GM19238 (cell line): Measurements from ENCODE around the gene MEIS2.

Source experiments
- DNase-seq: peaks from one replicate; pipeline ENCODE4 v3.0.0; 2011; ENCODE audit warnings: low spot score; ENCODE audit not compliant: insufficient read length

MEIS2 gene

DNA sequence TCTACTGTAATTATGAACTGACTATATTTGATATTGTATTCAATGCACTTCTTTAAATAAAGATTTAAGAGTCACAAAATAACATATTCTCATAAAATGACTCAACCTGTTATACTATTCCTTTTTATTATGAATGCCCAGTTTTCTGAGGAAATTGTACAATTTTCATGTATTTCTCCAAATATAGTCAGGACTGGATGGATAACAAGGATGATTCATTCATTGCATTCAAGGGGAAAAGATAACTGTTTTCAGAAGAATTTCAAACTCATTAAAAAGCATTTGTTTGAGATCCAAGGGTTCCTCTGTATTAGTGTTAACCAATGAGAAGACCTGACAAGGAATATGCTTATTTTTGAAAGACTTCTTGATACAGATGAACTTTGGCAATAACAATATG is 163.7 kb downstream of the MEIS2 start:
- no peak for DNase-seq

DNA sequence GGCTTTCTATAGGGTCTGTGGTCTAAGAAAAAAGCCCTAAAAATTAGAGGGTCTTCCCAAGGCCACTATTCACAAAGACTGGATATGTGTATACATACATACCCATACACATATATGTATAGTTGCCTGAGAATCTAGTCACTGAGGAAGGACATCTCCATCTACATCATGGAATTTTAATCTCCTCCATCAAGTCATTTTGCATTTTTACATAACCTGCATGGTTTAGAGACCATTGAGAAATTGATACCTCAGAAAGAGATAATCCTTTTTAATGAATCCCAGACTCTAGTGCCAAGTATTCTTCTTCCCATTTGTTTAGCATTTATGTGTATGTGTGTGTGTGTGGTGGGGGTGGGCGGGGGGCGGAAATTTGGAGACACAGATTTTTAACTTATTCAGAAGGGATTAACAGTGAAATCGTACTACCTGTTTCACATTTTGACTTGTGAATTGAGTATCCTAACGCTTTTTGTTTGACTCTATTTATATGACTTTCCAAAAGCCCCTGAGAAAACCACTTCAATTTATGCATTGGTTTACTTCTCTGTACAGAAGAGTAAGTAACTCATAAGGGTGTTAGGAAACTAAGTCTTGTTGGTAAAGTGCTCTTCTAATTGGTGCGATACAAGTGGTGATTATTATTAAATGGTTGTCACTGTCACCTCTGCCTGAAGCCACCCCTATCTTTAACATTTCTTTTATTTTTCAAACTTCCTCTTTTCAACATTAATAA is 166.9 kb downstream of the MEIS2 start:
- no peak for DNase-seq

DNA sequence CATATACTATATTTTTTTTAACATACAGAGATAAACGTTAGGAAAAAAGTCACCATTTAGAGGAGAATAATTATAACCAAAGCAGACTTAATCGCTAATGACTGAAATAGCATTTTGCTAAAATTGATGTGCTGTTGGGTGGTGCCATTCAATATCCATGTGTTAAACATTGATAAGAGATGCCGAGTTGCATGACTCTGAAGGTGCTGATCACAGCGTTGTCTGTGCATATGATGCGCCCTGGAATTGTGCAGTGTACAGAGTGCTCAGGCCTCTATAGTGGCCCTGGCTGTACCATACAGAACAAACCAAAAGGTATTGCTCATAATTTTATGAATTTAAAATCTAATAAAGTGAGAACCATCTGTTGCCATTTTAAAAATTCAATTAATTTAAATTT is 168.3 kb downstream of the MEIS2 start:
- DNase-seq = no peak

DNA sequence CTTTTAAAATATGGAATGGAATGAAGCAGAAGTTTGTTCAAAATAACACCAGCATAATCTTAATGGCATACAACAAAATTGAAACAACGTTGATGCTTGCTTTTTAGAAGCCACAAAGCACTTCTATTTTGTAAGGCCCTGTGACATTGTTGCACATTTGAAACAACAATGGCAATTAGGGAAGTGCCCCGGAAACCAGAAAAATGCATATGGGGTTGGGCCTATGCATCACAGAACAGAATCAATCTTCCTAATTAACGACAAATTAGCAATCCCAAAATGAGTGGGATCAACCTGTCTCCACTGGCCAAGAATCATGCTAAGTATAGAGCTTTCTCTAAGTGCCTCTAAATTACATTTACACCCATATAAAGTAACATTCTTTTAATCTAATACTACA is 168.9 kb downstream of the MEIS2 start:
- no peak for DNase-seq

DNA sequence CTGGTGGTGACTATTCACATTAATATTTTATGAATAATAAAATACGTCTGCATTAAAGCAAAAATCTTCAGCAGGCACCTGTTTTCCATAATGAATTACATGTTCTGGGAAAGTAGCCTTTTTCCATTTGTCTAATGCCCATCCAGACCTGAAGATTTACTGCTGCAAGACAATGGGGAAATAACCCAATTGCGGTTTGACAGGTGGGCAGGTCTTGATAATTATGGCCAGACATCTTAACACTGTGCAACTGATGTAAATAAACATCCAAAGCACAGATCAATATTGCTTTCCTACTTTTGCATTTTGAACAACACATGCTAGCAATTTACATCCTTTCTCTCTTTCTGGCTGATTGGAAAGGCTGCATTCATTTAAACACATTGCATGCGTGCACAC is 173.9 kb downstream of the MEIS2 start:
- no peak for DNase-seq

DNA sequence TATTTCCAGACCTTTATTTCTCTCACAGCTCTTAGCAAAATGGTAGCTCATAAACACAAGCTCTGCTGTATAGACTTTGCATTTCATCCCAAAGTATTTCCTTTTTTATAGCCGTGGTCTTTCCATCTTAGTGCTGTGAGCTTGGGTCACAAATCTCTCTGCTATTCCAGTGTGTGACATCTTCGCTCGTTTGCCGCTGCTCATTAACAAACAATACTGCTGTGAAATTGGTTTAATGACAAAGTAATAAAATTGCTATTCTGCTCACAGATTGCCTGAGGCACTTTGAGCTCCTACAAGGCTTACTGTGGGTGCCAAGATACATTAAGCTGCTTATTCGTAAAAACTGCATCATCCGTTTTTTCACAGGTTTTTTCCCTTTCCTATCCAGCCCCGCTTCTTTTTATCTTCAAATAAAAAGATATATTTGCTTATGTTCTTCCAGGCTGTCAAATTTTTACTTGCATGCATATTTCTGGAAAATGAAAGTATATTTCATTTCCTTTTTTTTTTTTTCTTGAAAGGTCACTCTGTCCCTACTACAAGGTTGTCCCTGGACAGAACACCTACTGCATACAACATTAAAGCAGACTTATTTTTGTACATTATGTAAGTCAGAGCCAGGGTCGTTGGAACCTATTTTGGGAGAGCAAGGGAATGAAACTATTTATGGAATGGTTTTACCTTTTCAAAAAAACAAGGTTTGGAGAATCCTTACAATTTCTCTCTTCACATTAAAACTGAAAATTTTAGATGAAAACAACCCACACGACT is 174.5 kb downstream of the MEIS2 start:
- DNase-seq = no peak

DNA sequence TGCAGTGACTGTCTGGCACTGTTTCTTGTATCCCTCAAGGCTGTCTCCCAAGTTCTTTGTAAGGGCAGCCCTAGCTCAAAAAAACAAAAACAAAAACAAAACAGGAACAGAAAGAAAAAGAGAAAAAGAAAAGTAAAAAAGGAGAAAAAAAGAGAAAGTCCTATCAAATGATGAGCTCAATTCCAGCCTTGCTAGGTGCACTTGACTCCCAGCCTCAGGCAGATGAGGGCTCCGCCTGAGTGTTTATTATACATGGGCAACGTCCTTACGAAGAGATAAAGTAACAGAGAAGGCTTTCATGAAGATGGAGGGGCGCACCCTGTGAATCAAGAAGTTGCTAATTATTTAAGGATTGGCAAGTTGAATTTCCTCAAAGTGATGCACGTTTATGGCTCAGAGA is 175.3 kb downstream of the MEIS2 start:
- no peak for DNase-seq

DNA sequence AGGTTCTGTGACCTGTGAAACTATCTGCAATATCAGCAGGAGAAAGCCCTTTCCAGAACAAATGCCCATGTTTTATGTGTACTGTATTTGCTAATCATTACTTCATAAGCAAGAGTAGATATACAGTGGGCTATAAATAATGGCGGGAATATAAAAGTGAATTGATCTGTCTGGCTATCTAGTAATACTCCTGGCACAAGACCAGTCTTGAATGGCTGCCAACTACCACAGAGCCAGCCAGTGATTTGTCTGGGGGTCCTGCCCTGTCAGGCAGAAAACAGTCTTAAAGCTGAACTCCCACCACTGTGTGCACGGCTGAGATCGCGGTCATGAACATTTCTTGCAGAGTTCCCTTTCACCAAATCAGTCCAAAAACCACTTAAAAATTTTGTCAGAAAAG is 176.3 kb downstream of the MEIS2 start:
- no peak for DNase-seq

DNA sequence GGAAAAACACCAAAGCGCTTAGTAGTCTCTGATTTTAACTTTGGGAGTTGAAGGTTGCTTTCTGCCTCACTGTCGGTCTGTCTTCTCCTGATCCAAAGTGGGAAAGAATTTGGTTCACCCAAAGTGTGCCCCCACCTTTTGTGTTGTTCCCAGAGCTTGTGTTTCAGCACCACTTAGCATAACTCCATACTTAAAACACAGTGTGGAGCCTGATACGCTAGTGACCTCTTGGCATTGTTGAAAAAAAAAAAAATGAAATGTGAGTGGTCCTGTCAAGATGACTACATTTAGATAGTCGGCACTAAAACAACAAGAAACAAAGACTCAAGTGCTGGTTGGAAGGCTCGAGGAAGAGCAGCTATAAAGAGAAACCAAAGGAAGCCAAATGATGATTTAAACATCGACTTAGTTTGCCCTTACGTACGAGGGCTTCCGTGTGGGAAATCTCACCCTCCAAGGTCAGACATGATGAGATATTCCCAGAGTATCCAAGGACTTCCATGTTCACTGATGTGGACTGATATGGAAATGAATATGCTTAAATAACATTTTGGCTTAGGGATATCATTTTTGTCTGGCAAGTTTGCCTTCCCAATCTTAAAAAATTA is 178.8 kb downstream of the MEIS2 start:
- no peak for DNase-seq

DNA sequence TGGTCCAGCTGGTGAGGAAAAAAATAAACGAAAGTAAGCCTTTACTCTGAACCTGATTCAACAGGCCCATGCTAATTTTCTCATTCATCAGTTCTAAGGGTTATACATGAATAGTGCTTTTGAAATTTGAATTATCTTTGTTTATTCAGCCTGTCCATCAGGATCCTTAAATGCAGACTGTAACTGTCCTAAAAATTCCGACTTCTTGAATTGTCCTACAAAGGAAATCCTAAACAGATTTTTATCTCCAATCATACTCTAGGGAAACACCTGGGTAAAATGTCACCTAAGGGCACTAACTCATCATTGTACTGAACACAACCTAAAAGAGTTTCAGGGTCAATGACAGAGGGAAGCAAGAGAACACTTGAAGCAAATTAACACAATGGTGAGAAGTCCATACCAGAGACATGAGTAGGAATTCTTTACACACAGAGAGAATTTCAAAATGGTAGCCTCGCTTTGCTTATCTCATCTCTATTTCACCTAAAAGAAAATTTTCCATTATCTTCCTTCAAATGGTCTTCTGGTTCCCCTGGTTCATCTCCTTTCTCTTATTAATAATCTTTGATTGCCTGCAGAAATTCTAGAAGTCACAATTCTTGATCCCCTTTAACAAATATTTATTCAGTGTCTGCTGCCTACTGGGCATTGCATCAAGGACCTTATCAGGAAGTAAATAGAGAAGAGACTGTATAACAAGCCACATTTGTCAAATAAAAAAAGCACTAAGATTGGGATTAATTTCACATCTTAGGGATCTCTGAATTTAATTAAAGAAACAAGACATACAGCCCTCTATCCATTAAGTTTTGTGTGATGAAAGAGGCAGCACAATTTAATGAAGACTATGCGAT is 182.7 kb downstream of the MEIS2 start:
- DNase-seq = no peak

DNA sequence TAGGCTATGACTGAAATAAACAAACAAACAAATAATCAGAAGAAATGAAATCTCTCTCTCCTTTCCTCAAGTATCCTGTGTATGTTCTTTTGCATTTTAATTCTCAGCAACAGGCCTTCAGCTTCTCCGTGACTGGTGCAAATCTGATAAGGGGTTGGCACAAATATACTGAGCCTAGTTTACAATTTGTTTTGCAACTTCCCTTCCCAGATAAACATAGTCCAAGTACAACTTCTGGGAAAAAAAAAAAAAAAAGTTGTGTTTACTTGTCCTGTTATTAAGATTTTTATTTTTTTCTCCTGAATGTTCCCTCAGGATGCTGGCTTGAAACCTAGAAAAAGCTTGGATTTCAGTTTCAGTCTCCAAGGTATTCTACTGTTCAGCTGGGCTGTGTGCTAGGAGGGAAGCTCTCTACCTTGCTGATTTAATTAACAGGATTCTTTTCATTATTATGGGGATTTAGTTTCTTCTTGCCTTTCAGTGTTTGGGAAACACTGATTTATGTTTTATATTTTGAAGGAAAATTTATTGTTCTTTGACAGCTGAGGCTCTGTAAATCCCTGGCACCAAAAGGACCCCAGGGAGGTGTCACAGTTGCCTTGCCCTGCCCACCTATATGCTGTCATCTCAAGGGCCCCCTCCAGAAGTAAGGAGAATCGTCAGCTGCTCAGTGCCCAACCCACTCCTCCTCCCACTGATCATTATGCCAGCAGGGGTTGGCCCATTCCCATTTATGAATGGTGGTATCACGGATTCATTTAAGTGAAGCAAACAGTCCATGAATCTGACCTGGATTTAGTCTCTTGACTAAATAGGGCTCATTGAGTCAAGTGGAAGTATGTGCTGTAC is 185.2 kb downstream of the MEIS2 start:
- no peak for DNase-seq

DNA sequence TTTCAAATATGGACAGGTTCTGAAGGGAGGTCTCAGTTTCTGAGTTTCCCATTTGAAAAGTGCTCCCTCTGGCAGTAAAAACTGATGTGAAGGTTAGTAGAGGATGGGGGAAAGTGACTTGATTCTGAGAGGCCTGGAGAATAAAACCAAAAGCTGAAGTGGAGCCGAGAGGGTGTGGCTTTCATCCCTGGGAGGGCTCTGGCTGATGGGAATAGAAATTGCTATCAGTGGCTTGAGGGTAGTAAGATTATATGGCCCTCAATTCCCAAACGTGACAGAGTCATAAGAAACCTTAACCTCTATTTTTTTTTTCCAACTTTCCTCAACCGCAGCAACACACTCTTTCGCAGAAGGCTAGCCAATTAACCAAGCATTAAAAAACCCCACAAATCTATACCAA is 185.9 kb downstream of the MEIS2 start:
- no peak for DNase-seq

DNA sequence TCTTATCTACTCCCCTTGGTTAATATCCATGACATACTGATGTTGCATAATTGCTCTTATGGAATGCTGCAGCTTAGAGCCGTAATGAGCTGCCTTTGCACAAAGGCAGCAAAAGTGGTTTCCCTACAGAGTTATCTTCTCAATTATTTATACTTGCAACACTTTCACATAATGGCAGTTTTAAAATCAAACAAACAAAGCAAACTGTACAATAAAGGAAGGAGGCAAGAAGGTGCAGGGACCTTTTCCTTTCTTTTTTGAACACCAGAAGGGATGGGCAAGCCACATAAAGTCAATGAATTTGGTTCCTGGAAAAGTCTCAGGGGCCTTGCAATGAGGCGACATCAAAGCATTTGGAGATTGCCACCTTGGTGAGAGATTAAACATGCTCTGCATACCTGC is 188.0 kb downstream of the MEIS2 start:
- DNase-seq = no peak

DNA sequence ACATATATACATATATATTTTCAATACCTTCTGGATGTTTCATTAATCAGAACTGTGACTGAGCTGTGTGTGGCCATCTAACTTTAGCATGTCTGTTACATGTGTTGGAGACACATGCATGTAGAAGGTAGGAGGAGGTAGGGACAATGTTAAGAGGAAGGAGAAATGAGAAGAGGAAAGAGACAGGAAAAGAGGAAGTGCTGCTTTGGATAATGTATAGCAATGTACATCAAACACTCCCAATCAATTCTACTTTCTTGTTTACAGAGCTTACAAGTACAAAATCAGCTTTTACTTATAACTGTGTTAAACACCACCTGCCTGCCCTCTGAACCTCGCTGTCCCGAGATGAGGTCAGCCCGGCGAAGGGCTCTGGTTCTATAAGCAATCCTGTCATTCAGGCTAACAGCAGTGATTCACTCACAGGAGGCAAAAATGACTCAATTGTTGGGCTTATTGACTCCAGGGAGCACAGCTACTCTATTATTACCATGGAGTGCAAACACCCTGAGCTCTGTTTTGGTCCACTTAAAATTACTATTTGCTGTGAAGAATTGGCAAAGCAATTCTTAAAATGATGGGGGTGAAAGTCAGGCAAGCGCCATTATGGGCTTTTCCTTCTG is 188.9 kb downstream of the MEIS2 start:
- DNase-seq = no peak

DNA sequence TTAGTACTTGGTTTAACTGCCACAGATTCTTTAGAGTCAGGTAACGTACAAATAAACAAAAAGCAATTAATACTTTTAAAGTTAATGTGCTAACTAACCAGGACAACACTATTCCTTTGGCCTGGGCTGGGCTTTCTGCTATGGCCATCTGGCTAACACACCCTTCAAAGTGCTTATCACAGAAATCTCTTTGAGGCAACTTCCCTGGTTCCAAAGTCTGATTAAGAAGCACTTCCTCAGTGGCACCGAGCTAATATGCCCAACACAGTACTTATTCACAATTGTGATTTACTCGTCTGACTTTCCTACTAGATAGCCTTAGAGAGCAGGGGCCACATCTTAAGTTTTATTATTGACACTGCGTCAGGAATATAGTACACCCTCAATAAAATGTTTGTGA is 191.4 kb downstream of the MEIS2 start:
- DNase-seq = no peak

DNA sequence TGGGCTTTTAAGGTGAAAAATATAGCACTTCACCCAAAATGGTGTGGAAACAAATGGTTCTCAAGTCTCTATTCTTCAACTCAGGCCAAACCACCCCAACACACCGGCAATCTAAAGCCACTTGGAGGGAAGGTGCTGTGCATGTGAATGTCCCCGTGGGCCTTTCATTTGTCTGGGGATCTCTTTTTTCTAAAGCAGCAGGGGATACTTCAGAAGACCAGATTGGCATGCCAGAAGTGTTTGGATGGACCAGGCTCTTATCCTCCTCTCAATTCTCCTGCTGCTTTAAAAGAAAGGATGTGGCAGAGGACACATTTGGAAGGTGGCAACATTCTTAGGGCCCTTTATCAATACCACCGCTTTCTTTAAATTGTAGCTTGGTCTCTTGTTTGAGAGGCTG is 193.1 kb downstream of the MEIS2 start:
- DNase-seq = no peak

DNA sequence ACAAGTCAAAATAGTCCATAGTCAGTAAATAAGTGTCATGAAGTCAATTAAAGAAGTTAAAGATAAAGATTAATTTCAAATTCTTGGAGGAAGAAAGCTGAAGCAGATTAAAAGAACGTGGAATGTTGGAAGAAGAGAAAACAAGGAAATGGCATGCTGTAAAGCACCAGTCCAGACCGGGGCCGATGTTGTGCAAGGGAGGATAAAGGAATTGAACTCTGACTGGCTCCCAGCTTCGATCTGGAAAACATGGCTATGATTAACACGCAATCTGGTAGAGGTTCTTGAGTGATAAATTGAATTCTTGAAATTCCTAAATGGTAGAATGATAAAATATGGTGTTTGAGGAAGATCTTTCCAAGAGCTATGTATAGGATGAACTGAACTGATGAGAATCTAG is 194.4 kb downstream of the MEIS2 start:
- DNase-seq = no peak

DNA sequence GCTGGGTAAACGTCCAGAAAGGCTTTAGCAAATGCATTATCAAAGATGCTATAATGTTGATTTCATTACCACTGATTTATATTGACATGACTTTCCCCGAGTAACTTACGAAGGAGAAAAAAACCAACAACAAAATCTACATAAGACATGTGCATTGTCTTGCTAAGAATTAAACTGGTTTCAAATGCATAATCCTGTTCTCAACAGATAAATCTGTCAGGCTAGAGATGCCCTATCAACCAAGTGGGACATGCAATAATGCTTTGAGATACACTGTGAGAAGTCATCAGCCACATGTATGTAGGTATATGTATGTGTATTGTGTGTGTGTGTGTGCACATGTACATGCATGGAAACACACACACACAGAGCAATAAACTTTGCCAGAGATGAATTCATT is 195.6 kb downstream of the MEIS2 start:
- DNase-seq = no peak

DNA sequence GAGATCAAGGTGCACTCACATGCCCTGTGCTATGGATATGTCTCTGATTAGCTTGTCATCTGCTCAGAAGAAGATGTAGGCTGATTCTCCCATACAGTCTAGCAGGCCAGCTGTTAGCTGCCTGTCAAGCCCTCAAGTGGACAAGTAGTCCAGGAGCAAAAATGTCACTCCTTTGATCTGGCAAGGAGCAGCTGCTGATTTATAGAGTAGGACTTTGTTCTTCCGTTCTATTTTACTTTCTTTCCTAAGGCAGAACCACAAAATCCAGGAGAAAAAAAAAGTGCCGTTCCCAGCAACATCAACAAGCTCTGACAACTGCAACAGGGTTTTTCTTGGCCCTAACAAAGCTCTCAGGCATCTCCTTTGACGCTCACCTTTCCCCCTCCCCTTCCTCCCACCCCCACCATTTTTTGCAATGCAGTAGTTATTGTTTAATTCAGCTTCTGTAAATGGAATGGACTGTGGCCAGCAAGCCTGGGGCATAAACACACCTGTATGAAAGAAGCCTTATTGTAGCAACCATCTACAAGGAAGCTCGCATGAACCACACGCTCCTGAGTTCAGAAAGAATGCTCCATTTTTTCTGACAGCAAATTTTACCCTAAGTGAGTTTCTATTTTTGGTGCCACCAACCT is 196.3 kb downstream of the MEIS2 start:
- DNase-seq = no peak

DNA sequence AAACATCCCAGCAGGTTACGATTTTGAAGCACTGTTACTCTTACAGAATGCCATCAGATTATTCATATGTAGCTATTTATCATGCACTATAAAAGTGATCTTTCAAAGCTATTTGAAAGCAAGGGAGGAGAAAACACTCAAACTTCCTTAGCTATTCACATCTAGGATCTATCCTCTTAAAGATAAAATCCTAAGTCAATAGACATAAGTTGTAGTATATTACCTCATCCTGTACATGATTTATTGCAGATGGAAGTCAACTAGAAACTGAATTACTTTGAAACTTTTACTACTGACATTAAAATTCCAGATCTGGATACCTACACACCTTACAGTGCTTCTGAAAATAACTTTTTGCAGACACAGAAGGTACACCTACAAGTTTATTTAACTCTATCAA is 197.2 kb downstream of the MEIS2 start:
- no peak for DNase-seq
